Limb (tissue), 2 donors: ENCODE measurements around the gene OSCP1.
"Not testable (repeated sequence)": the region's sequence is repeated elsewhere in the genome, so short reads cannot be mapped to it uniquely, and the experiment has no call there.

Source experiments
- DNase-seq, 2 donors: peaks; one replicate each; pipeline ENCODE4 v3.0.0-alpha.2; 2016; ENCODE audit errors: extremely low spot score in 2 of 2

Gene OSCP1

GRCh38 chr1:36450270-36450918, at the start of gene OSCP1:
TSS of gene OSCP1 (minus strand) at chr1:36450451. CDS start at chr1:36450369, 82 bp downstream.
- peak; percentile 94 to 97 for DNase-seq

GRCh38 chr1:36497207-36497606, 47.0 kb upstream of the OSCP1 start:
- DNase-seq: no peak

- no peak for DNase-seq
These were observed 44.7 kb upstream of the OSCP1 start for GRCh38 chr1:36494971-36495370.

GRCh38 chr1:36493524-36493923, 43.3 kb upstream of the OSCP1 start:
- no peak for DNase-seq

- DNase-seq: no peak
These were observed 42.2 kb upstream of the OSCP1 start for GRCh38 chr1:36492491-36492890.

GRCh38 chr1:36489258-36490051, 39.2 kb upstream of the OSCP1 start:
- DNase-seq: not testable (repeated sequence)

GRCh38 chr1:36487906-36488305, 37.7 kb upstream of the OSCP1 start:
- DNase-seq: no peak

GRCh38 chr1:36487336-36487725, 37.1 kb upstream of the OSCP1 start:
- not testable (repeated sequence) for DNase-seq

GRCh38 chr1:36486439-36487335, 36.4 kb upstream of the OSCP1 start:
- no peak for DNase-seq

GRCh38 chr1:36486093-36486438, 35.8 kb upstream of the OSCP1 start:
- DNase-seq: no peak

- no peak for DNase-seq
These were observed 33.8 kb upstream of the OSCP1 start for GRCh38 chr1:36484099-36484498.

- DNase-seq: no peak
These were observed 32.6 kb upstream of the OSCP1 start, which contains the start of gene CSF3R for GRCh38 chr1:36482724-36483388. TSS of gene CSF3R (minus strand) at chr1:36482913. CDS start at chr1:36479496, 3,417 bp downstream.

- DNase-seq: no peak
These were observed 31.8 kb upstream of the OSCP1 start for GRCh38 chr1:36481771-36482723.

- DNase-seq: no peak
These were observed 30.8 kb upstream of the OSCP1 start for GRCh38 chr1:36481091-36481490.

GRCh38 chr1:36480161-36480560, 29.9 kb upstream of the OSCP1 start:
- DNase-seq: no peak

- DNase-seq: no peak
These were observed 29.3 kb upstream of the OSCP1 start for GRCh38 chr1:36479505-36480051.

GRCh38 chr1:36477615-36478014, 27.4 kb upstream of the OSCP1 start:
- DNase-seq: not testable (repeated sequence)

- no peak for DNase-seq
These were observed 26.7 kb upstream of the OSCP1 start for GRCh38 chr1:36476945-36477344.

GRCh38 chr1:36475910-36476604, 25.8 kb upstream of the OSCP1 start:
- no peak for DNase-seq
